Measurements from ENCODE around the gene PIK3CB.
"Not testable (repeated sequence)": the region's sequence is repeated elsewhere in the genome, so short reads cannot be mapped to it uniquely, and the experiment has no call there.

GRCh38 chr3:138838385-138838784, 3.7 kb upstream of the PIK3CB start:
- TF ChIP-seq, protein P1, sequence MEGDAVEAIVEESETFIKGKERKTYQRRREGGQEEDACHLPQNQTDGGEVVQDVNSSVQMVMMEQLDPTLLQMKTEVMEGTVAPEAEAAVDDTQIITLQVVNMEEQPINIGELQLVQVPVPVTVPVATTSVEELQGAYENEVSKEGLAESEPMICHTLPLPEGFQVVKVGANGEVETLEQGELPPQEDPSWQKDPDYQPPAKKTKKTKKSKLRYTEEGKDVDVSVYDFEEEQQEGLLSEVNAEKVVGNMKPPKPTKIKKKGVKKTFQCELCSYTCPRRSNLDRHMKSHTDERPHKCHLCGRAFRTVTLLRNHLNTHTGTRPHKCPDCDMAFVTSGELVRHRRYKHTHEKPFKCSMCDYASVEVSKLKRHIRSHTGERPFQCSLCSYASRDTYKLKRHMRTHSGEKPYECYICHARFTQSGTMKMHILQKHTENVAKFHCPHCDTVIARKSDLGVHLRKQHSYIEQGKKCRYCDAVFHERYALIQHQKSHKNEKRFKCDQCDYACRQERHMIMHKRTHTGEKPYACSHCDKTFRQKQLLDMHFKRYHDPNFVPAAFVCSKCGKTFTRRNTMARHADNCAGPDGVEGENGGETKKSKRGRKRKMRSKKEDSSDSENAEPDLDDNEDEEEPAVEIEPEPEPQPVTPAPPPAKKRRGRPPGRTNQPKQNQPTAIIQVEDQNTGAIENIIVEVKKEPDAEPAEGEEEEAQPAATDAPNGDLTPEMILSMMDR (IDR thresholded peaks at IDR 0.05): not testable (repeated sequence)
- not testable (repeated sequence) for TF ChIP-seq POLR2A (IDR thresholded peaks at IDR 0.05)
